IMR-90 (cell line): ENCODE data around the gene MRPL10. TPM values are rescaled to one million over a fixed set of nuclear protein-coding genes. Genes with fewer than 3 reads are reported as not detected.

ENCODE experiments used
- ATAC-seq: fragments of 200-7000 bp; cut with Tn5 transposase; 2 replicates; pipeline ENCODE4 v1.9.1; 2020; ENCODE audit warnings: low read depth, mild to moderate bottlenecking, moderate library complexity
- BruUV-seq: library from RNA; stranded (reverse); fragments of 400-500 nt; replicated peaks from 2 replicates; lab custom pipeline; 2021; lab: Mats Ljungman, UMichigan
- CTCF ChIA-PET: fragments of 300-600 bp; formaldehyde crosslinking; extraction: SDS; loops from one replicate; lab custom pipeline; 2021; ENCODE audit warnings: antibody characterized with exemption; lab: Yijun Ruan, JAX
- POLR2A ChIA-PET: fragments of 300-600 bp; sonication (Branson Sonifier 250); formaldehyde crosslinking; loops from one replicate; lab custom pipeline; 2022; ENCODE audit warnings: antibody characterized with exemption; ENCODE audit not compliant: unreplicated experiment; lab: Charles Lee
- DNase-seq: peaks from one replicate; pipeline ENCODE4 v3.0.0; 2013
- H2AFZ ChIP-seq: replicated peaks from 2 replicates; pipeline ENCODE3; 2013; ENCODE audit warnings: low read length, mild to moderate bottlenecking; ENCODE audit not compliant: poor library complexity
- H2AK5ac ChIP-seq: 2 replicates; pipeline ENCODE4 v1.6.1; 2013; ENCODE audit warnings: low read depth, low read length, inconsistent platforms
- H2AK9ac ChIP-seq: replicated peaks from 2 replicates; pipeline ENCODE3; 2013; ENCODE audit warnings: mild to moderate bottlenecking, low read depth, low read length, moderate library complexity; ENCODE audit not compliant: poor library complexity
- H2BK120ac ChIP-seq: 2 replicates; pipeline ENCODE4 v1.6.1; 2013; ENCODE audit warnings: low read depth, low read length, inconsistent platforms
- H2BK15ac ChIP-seq: 3 replicates; pipeline ENCODE4 v1.6.1; 2013; ENCODE audit warnings: low read depth, low read length, inconsistent platforms
- H2BK20ac ChIP-seq: 2 replicates; pipeline ENCODE4 v1.6.1; 2013; ENCODE audit warnings: low read depth, mild to moderate bottlenecking, inconsistent platforms, low read length, moderate library complexity
- H2BK5ac ChIP-seq: 2 replicates; pipeline ENCODE4 v1.6.1; 2013; ENCODE audit warnings: mild to moderate bottlenecking, low read depth, low read length, inconsistent platforms; ENCODE audit not compliant: poor library complexity, severe bottlenecking
- H3K14ac ChIP-seq: replicated peaks from 2 replicates; pipeline ENCODE4 v1.6.1; 2013; ENCODE audit warnings: low read depth, low read length, inconsistent platforms
- H3K18ac ChIP-seq: 2 replicates; pipeline ENCODE4 v1.6.1; 2013; ENCODE audit warnings: low read depth, low read length, control low read depth
- H3K23ac ChIP-seq: 2 replicates; pipeline ENCODE4 v1.6.1; 2013; ENCODE audit warnings: low read depth, low read length, inconsistent platforms
- H3K27ac ChIP-seq: 2 replicates; pipeline ENCODE4 v1.5.1; 2013; ENCODE audit warnings: mild to moderate bottlenecking, control low read depth, low read length; ENCODE audit not compliant: insufficient read depth
- H3K27me3 ChIP-seq: 2 replicates; pipeline ENCODE4 v1.6.1; 2013; ENCODE audit warnings: low read length; ENCODE audit not compliant: control insufficient read depth, insufficient read depth
- H3K36me3 ChIP-seq: 2 replicates; pipeline ENCODE4 v1.6.1; 2013; ENCODE audit warnings: low read length, mixed read lengths; ENCODE audit not compliant: control insufficient read depth, insufficient read depth
- H3K4ac ChIP-seq: 2 replicates; pipeline ENCODE4 v1.6.1; 2013; ENCODE audit warnings: low read depth, low read length, inconsistent platforms
- H3K4me1 ChIP-seq: 2 replicates; pipeline ENCODE4 v1.6.1; 2013; ENCODE audit warnings: low read length, mixed read lengths; ENCODE audit not compliant: control insufficient read depth, insufficient read depth
- H3K4me2 ChIP-seq: 2 replicates; pipeline ENCODE4 v1.6.1; 2013; ENCODE audit warnings: low read depth, mild to moderate bottlenecking, control low read depth, low read length, moderate library complexity
- H3K4me3 ChIP-seq: 2 replicates; pipeline ENCODE4 v1.5.1; 2013; ENCODE audit warnings: low read depth, mild to moderate bottlenecking, control low read depth, low read length, moderate library complexity; ENCODE audit not compliant: insufficient read depth
- H3K56ac ChIP-seq: 2 replicates; pipeline ENCODE4 v1.6.1; 2013; ENCODE audit warnings: low read length, inconsistent platforms; ENCODE audit not compliant: insufficient read depth; ENCODE audit errors: extremely low read depth
- H3K79me1 ChIP-seq, 2 experiments: 2 replicates each; pipeline ENCODE4 v1.6.1; 2013; ENCODE audit warnings: low read length in 2 of 2, inconsistent platforms in 1 of 2, low read depth in 1 of 2
- H3K9ac ChIP-seq: 2 replicates; pipeline ENCODE4 v1.6.1; 2013; ENCODE audit warnings: low read depth, low read length, control low read depth
- H3K9me1 ChIP-seq: 2 replicates; pipeline ENCODE4 v1.6.1; 2013; ENCODE audit warnings: low read length, inconsistent platforms; ENCODE audit not compliant: insufficient read depth
- H3K9me3 ChIP-seq: 2 replicates; pipeline ENCODE4 v1.6.1; 2013; ENCODE audit warnings: low read length; ENCODE audit not compliant: control insufficient read depth, insufficient read depth
- H4K20me1 ChIP-seq: 2 replicates; pipeline ENCODE4 v1.6.1; 2013; ENCODE audit warnings: low read length, inconsistent platforms; ENCODE audit not compliant: insufficient read depth
- H4K5ac ChIP-seq: 2 replicates; pipeline ENCODE4 v1.6.1; 2013; ENCODE audit warnings: mild to moderate bottlenecking, low read depth, low read length, control low read depth
- H4K8ac ChIP-seq, 2 experiments: 2 replicates each; pipeline ENCODE4 v1.6.1; 2013; ENCODE audit warnings: low read depth in 2 of 2, low read length in 2 of 2, control low read depth in 1 of 2, inconsistent platforms in 1 of 2
- H4K91ac ChIP-seq: 2 replicates; pipeline ENCODE4 v1.6.1; 2013; ENCODE audit warnings: low read depth, low read length, inconsistent platforms; ENCODE audit not compliant: insufficient read depth
- BHLHE40 ChIP-seq: fragments of 150-350 bp; IDR thresholded peaks from 2 replicates; pipeline ENCODE4 v1.6.1; 2016; ENCODE audit warnings: mild to moderate bottlenecking, low read depth, low read length
- CEBPB ChIP-seq: IDR thresholded peaks from 2 replicates; pipeline ENCODE4 v1.6.1; 2012; ENCODE audit warnings: low read depth, low read length, improper control_type of control experiment
- CHD1 ChIP-seq: IDR thresholded peaks from 2 replicates; pipeline ENCODE4 v1.6.1; 2012; ENCODE audit warnings: low read depth, low read length, improper control_type of control experiment
- CTCF ChIP-seq: conservative IDR thresholded peaks from 2 replicates; pipeline ENCODE4 v1.5.1; 2012; ENCODE audit warnings: mild to moderate bottlenecking, low read depth, low read length, improper control_type of control experiment
- FOS ChIP-seq: fragments of 150-350 bp; IDR thresholded peaks from 2 replicates; pipeline ENCODE4 v1.6.1; 2016; ENCODE audit warnings: low read depth, low read length
- MAFK ChIP-seq: IDR thresholded peaks from 2 replicates; pipeline ENCODE4 v1.6.1; 2012; ENCODE audit warnings: low read depth, low read length, improper control_type of control experiment
- MAZ ChIP-seq: IDR thresholded peaks from 2 replicates; pipeline ENCODE4 v1.6.1; 2012; ENCODE audit warnings: low read depth, mild to moderate bottlenecking, low read length, improper control_type of control experiment, moderate library complexity, borderline replicate concordance
- MXI1 ChIP-seq: IDR thresholded peaks from 2 replicates; pipeline ENCODE4 v1.6.1; 2012; ENCODE audit warnings: low read depth, mild to moderate bottlenecking, low read length, moderate library complexity, borderline replicate concordance
- POLR2A ChIP-seq: IDR thresholded peaks from 2 replicates; pipeline ENCODE4 v1.6.1; 2012; ENCODE audit warnings: mild to moderate bottlenecking, low read depth, low read length
- RAD21 ChIP-seq: IDR thresholded peaks from 2 replicates; pipeline ENCODE4 v1.6.1; 2012; ENCODE audit warnings: low read length, improper control_type of control experiment
- RCOR1 ChIP-seq: IDR thresholded peaks from 2 replicates; pipeline ENCODE4 v1.6.1; 2012; ENCODE audit warnings: mild to moderate bottlenecking, low read length, improper control_type of control experiment; ENCODE audit not compliant: insufficient replicate concordance
- RFX5 ChIP-seq: IDR thresholded peaks from 2 replicates; pipeline ENCODE4 v1.8.0; 2012; ENCODE audit warnings: low read depth, mild to moderate bottlenecking, low read length, moderate library complexity
- SMC3 ChIP-seq: fragments of 150-350 bp; IDR thresholded peaks from 2 replicates; pipeline ENCODE4 v1.6.1; 2016; ENCODE audit warnings: low read depth, mild to moderate bottlenecking, antibody characterized with exemption, low read length, moderate library complexity
- WGBS, 2 experiments: methylation state at CpG; one replicate each; pipeline versions ENCODE4 v1.1.5 to v1.1.7; 2013; ENCODE audit warnings: missing lambda C conversion rate in 2 of 2; ENCODE audit not compliant: insufficient read length in 1 of 2; ENCODE audit errors: extremely low coverage in 2 of 2; 5-methylcytosine and 5-hydroxymethylcytosine counted together
- dilution Hi-C: fragments of 300-500 bp; cut with HindIII; formaldehyde crosslinking; loops from one replicate; pipeline ENCODE4 v1.14.3; 2018; ENCODE audit warnings: low sequenced_read_pairs; ENCODE audit not compliant: unreplicated experiment
- in situ Hi-C: fragments of 300-500 bp; cut with MboI; formaldehyde crosslinking; loops from 3 replicates; pipeline ENCODE4 v1.14.3; 2019; ENCODE audit warnings: low sequenced_read_pairs, inconsistent platforms, mixed read lengths
- intact Hi-C: fragments of 100-400 bp; cut with micrococcal nuclease; formaldehyde crosslinking; loops from 2 replicates; pipeline ENCODE4 v1.10.0; 2022
- polyA plus RNA-seq, 3 experiments: library from polyadenylated mRNA; depleted of rRNA; stranded (reverse); fragments of >200 nt; gene quantifications; 2 replicates each; pipeline ENCODE4 v1.2.3, GENCODE V29; 2012; ENCODE audit warnings: low replicate concordance in 1 of 3
- total RNA-seq: library from RNA; depleted of rRNA; stranded (reverse); fragments of >200 nt; gene quantifications from 2 replicates; pipeline ENCODE4 v1.2.3, GENCODE V29; 2012
- TF ChIP-seq, protein P1 (sequence below): fragments of 150-350 bp; IDR thresholded peaks from 2 replicates; pipeline ENCODE4 v1.6.1; 2016; ENCODE audit warnings: low read depth, mild to moderate bottlenecking, low read length, moderate library complexity, borderline replicate concordance

Gene MRPL10
- total and polyA plus RNA-seq, 2 of the 4 experiments (the other 2 are of a cell fraction), result 32.3 to 61.8 TPM

DNA sequence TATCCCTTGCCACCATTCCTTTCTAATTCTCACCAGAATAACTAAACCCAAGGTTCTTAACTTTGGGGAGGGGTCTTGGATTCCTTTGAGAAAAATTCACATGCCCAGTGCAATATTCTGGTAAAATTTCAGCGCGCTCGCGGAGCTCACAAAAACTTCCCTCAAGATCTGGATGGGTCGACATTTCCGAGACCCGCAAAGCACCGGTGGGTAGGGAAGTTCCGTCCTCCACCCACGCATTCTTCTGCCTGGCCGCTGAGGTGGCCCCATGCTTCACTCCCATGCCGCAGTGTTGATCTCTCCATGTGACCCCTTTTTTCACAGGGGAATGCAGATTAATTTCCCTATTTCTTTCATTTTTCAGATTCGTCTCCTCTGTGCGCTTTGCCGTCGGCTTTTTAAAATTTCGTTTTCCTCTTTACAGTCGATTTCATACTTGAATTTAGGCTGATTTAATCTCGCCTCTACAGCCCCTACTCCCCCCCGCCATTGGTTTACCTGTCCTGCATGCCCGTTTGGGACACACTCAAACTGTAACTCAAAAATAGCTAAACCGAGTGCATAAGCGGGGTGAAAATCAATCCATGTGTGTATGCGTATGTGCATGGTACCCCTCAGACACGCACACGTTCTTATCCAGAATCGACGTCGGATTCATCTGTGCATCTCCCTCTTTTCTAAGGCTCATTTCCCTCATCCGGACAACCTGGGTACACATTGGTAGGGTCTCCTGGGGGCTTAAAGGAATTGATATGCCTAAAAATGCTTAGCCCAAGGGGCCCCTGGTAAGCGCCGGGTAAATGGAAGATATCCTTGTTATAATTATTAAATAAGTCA lies 21.0 kb upstream of the MRPL10 start:
- WGBS, 2 experiments, result 31% methylated on average over 11 of the region's 32 CpGs; no CpG with 5 or more reads in 1 of the 2 experiments
- no peaks in the 10 kb centered on the region for H3K9me3 ChIP-seq
- ATAC-seq (no peak), DNase-seq (no peak)
- H4K8ac ChIP-seq, result no peak overlapping the region
- intact Hi-C loops, result no loop called here
- H2BK120ac ChIP-seq, result no peak overlapping the region
- H2BK5ac ChIP-seq, result no peak overlapping the region
- no peak overlapping the region for H3K23ac ChIP-seq
- H3K36me3 ChIP-seq, result no peaks in the 10 kb centered on the region
- no peak overlapping the region for H2AFZ ChIP-seq
- no peaks in the 10 kb centered on the region for H4K20me1 ChIP-seq
- H3K4me1 ChIP-seq, result no peaks in the 10 kb centered on the region
- no peak overlapping the region for H3K4me2 ChIP-seq
- no peak overlapping the region for H4K5ac ChIP-seq
- H3K27me3 ChIP-seq, result peaks cover 86% of the 10 kb centered on the region
- H2AK5ac ChIP-seq, result no peak overlapping the region
- no peak overlapping the region for H2BK20ac ChIP-seq
- TF ChIP-seq RCOR1 (no peak), MAFK (no peak), SMC3 (no peak), BHLHE40 (no peak), FOS (no peak), MAZ (no peak), CHD1 (no peak), CTCF (no peak), RFX5 (no peak), MXI1 (no peak), CEBPB (no peak), POLR2A (no peak), RAD21 (no peak)
- TF ChIP-seq, protein P1, sequence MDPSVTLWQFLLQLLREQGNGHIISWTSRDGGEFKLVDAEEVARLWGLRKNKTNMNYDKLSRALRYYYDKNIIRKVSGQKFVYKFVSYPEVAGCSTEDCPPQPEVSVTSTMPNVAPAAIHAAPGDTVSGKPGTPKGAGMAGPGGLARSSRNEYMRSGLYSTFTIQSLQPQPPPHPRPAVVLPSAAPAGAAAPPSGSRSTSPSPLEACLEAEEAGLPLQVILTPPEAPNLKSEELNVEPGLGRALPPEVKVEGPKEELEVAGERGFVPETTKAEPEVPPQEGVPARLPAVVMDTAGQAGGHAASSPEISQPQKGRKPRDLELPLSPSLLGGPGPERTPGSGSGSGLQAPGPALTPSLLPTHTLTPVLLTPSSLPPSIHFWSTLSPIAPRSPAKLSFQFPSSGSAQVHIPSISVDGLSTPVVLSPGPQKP, result no peak
- no peak overlapping the region for H3K14ac ChIP-seq
- ChIA-PET POLR2A (no interaction called here), CTCF (no interaction called here)
- no peak overlapping the region for H3K27ac ChIP-seq
- H4K91ac ChIP-seq, result no peak overlapping the region
- no peak overlapping the region for H3K9ac ChIP-seq
- no peak overlapping the region for H2BK15ac ChIP-seq
- H3K9me1 ChIP-seq, result no peaks in the 10 kb centered on the region
- in situ Hi-C loops, result no loop called here
- dilution Hi-C loops, result no loop called here
- no TSS peak for BruUV-seq
- H3K18ac ChIP-seq, result no peak overlapping the region
- no peak overlapping the region for H3K4me3 ChIP-seq
- no peak overlapping the region for H3K4ac ChIP-seq
- no peaks in the 10 kb centered on the region for H3K79me1 ChIP-seq
- no peak overlapping the region for H2AK9ac ChIP-seq
- H3K56ac ChIP-seq, result no peak overlapping the region
